Tibial nerve (tissue), 4 donors: Measurements from ENCODE around the gene SREBF2. TPM values are rescaled to one million over a fixed set of nuclear protein-coding genes. Genes with fewer than 3 reads are reported as not detected.

Experiments
- DNase-seq, 2 donors: peaks; one replicate each; pipeline ENCODE4 v3.0.0-alpha.2; 2019; ENCODE audit warnings: low spot score in 2 of 2
- H3K27ac ChIP-seq, 4 donors: fragments of 200-600 bp; sonication (generic) in 3 of 4; one replicate each; pipeline ENCODE4 v1.5.1; 2017 to 2019; ENCODE audit warnings: mild to moderate bottlenecking in 1 of 4
- H3K27me3 ChIP-seq, 2 donors: fragments of 200-600 bp; sonication (generic) in 1 of 2; one replicate each; pipeline versions ENCODE4 v1.5.1 to v1.6.0; 2017 to 2019
- H3K36me3 ChIP-seq, 3 donors: fragments of 200-600 bp; sonication (generic); one replicate each; pipeline ENCODE4 v1.5.1; 2018 to 2019
- H3K4me1 ChIP-seq, 4 donors: fragments of 200-600 bp; sonication (generic) in 3 of 4; one replicate each; pipeline ENCODE4 v1.5.1; 2017 to 2019
- H3K4me3 ChIP-seq, 4 donors: fragments of 200-600 bp; sonication (generic) in 3 of 4; one replicate each; pipeline ENCODE4 v1.5.1; 2017 to 2019; ENCODE audit warnings: mild to moderate bottlenecking in 1 of 4, moderate library complexity in 1 of 4
- H3K9me3 ChIP-seq, 4 donors: fragments of 200-600 bp; sonication (generic) in 3 of 4; one replicate each; pipeline ENCODE4 v1.5.1; 2017 to 2019
- CTCF ChIP-seq, 5 experiments: fragments of 200-600 bp in 3 of 5; fragments of 450-650 bp in 2 of 5; sonication (generic) in 3 of 5; IDR thresholded peaks; one replicate each; pipeline ENCODE4 v1.5.1; 2016 to 2019; ENCODE audit warnings: antibody characterized with exemption in 5 of 5, mild to moderate bottlenecking in 3 of 5, moderate library complexity in 2 of 5
- EP300 ChIP-seq, 2 donors: sonication (generic); formaldehyde crosslinking; IDR thresholded peaks; one replicate each; pipeline ENCODE4 v1.6.1; 2017; ENCODE audit warnings: antibody characterized with exemption in 2 of 2, mild to moderate bottlenecking in 1 of 2
- POLR2A ChIP-seq, 2 donors: fragments of 450-650 bp; IDR thresholded peaks; one replicate each; pipeline ENCODE4 v1.6.1; 2017; ENCODE audit warnings: antibody characterized with exemption in 2 of 2, mild to moderate bottlenecking in 2 of 2, moderate library complexity in 2 of 2
- WGBS, 2 donors: methylation state at CpG; one replicate each; pipeline ENCODE4 v1.1.5; 2018; 5-methylcytosine and 5-hydroxymethylcytosine counted together
- total RNA-seq, 4 donors: library from RNA; depleted of rRNA; stranded (reverse); fragments of >200 nt; gene quantifications; one replicate each; pipeline ENCODE4 v1.1.0, GENCODE V29; 2016

The SREBF2 gene
- total RNA-seq, 4 donors from 2014 or later = 73.5 to 157 (median 129) TPM

- H3K36me3 ChIP-seq = peaks cover 0 to 24% (median 0%) of the 10 kb centered on the region in 3 donors
- no peak overlapping the region for H3K4me3 ChIP-seq
- H3K4me1 ChIP-seq = peaks cover 0 to 24% (median 15%) of the 10 kb centered on the region in 4 donors
- no peaks in the 10 kb centered on the region for H3K27me3 ChIP-seq
- no peak for DNase-seq
- TF ChIP-seq POLR2A (IDR thresholded peaks at IDR 0.05) = no peak
- no peak for TF ChIP-seq CTCF (IDR thresholded peaks at IDR 0.05)
- TF ChIP-seq EP300 (IDR thresholded peaks at IDR 0.05) = no peak
- H3K27ac ChIP-seq = no peak overlapping the region
- 86 to 87% methylated on average over 12 of the region's 12 CpGs for WGBS, 2 donors
- no peaks in the 10 kb centered on the region for H3K9me3 ChIP-seq
These were observed 11.2 kb upstream of the SREBF2 start for GRCh38 chr22:41821471-41822316.

- peak in 1 of 2 donors; percentile 64 for DNase-seq
- H3K36me3 ChIP-seq = peaks cover 0 to 20% (median 0%) of the 10 kb centered on the region in 3 donors
These were observed 10.4 kb upstream of the SREBF2 start for GRCh38 chr22:41822317-41823057.

GRCh38 chr22:41823797-41824196 lies 9.1 kb upstream of the SREBF2 start:
- no peak overlapping the region for H3K27ac ChIP-seq
- DNase-seq = no peak
- H3K27me3 ChIP-seq = no peaks in the 10 kb centered on the region
- H3K36me3 ChIP-seq = peaks cover 0 to 8% (median 0%) of the 10 kb centered on the region in 3 donors
- H3K4me3 ChIP-seq = no peak overlapping the region
- TF ChIP-seq POLR2A (IDR thresholded peaks at IDR 0.05) = no peak
- TF ChIP-seq CTCF (IDR thresholded peaks at IDR 0.05) = no peak
- TF ChIP-seq EP300 (IDR thresholded peaks at IDR 0.05) = no peak
- H3K4me1 ChIP-seq = peaks cover 0 to 32% (median 24%) of the 10 kb centered on the region in 4 donors
- 77 to 81% methylated on average over 6 of the region's 6 CpGs for WGBS, 2 donors
- H3K9me3 ChIP-seq = no peaks in the 10 kb centered on the region

More at GRCh38 chr22:41822317-41823057, 10.4 kb upstream of the SREBF2 start:
- H3K4me1 ChIP-seq = peaks cover 0 to 32% (median 22%) of the 10 kb centered on the region in 4 donors
- no peaks in the 10 kb centered on the region for H3K27me3 ChIP-seq
- H3K27ac ChIP-seq = no peak overlapping the region
- H3K4me3 ChIP-seq = no peak overlapping the region
- 91 to 96% methylated on average over 3 of the region's 3 CpGs for WGBS, 2 donors
- TF ChIP-seq POLR2A (IDR thresholded peaks at IDR 0.05) (no peak), EP300 (IDR thresholded peaks at IDR 0.05) (no peak), CTCF (IDR thresholded peaks at IDR 0.05) (peak; percentile 35 to 80 (median 50))
- H3K9me3 ChIP-seq = no peaks in the 10 kb centered on the region

- no peaks in the 10 kb centered on the region for H3K36me3 ChIP-seq
These were observed 7.5 kb upstream of the SREBF2 start for GRCh38 chr22:41825376-41825775.

More at GRCh38 chr22:41825376-41825775, 7.5 kb upstream of the SREBF2 start:
- no peaks in the 10 kb centered on the region for H3K27me3 ChIP-seq
- no peak for DNase-seq
- peaks cover 0 to 32% (median 24%) of the 10 kb centered on the region in 4 donors for H3K4me1 ChIP-seq
- H3K27ac ChIP-seq = peak overlapping the region; percentile 9 to 85 (median 62)
- no peak overlapping the region for H3K4me3 ChIP-seq
- H3K9me3 ChIP-seq = no peaks in the 10 kb centered on the region
- TF ChIP-seq POLR2A (IDR thresholded peaks at IDR 0.05) = no peak
- no peak for TF ChIP-seq EP300 (IDR thresholded peaks at IDR 0.05)
- TF ChIP-seq CTCF (IDR thresholded peaks at IDR 0.05) = no peak
- WGBS, 2 donors = 51 to 55% methylated on average over 7 of the region's 7 CpGs
